Measurements from ENCODE around the gene OR52E5.

Gene OR52E5

DNA sequence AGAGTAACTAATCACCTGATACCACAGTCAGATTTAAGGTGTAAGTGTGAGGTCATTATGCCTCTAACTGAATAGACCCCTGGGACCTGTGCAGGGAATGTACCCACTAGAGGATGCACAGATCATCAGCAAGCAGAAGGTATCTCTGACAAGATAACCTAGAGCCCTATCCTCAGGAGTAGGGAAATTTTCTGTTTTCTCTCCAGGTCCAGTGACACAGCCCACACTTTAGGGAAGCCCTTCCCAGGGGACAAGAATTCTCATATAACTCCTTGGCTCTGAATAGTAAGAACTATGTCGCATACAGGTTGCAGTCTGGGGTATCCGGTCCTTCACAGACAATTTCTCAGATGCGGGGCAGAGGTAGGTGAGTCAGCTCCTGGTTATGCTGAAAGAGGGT lies at the start of gene OR52E5:
Gene OR52E5 (plus strand): TSS at position 301 of the 400 bp plus-strand sequence. CDS start 7,569 bp downstream, outside the sequence.
- TF ChIP-seq, protein P1, sequence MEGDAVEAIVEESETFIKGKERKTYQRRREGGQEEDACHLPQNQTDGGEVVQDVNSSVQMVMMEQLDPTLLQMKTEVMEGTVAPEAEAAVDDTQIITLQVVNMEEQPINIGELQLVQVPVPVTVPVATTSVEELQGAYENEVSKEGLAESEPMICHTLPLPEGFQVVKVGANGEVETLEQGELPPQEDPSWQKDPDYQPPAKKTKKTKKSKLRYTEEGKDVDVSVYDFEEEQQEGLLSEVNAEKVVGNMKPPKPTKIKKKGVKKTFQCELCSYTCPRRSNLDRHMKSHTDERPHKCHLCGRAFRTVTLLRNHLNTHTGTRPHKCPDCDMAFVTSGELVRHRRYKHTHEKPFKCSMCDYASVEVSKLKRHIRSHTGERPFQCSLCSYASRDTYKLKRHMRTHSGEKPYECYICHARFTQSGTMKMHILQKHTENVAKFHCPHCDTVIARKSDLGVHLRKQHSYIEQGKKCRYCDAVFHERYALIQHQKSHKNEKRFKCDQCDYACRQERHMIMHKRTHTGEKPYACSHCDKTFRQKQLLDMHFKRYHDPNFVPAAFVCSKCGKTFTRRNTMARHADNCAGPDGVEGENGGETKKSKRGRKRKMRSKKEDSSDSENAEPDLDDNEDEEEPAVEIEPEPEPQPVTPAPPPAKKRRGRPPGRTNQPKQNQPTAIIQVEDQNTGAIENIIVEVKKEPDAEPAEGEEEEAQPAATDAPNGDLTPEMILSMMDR (IDR thresholded peaks at IDR 0.05; ENCODE audit: low read depth, low read length), result no peak
- no peak for DNase-seq (ENCODE audit: extremely low read depth, low read depth)

DNA sequence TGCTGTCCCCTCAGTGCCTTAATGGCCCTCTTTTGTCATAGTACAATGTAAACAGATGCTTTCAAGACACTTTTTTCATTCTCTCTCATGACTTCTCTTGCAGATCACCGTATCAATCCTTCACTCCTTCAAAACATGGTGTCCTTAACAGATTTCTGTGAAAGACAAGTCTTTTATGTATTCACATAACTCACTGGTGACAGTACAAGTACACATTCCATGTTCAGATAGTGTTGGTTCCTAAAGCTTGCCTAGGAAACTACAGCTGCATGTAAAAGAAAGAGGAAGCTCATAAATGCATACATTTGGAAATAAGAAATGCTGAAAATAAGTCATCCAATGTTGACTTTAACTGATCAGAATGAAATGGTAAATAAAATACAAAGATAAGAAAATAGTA lies 46.3 kb upstream of the OR52E5 start:
- DNase-seq (ENCODE audit: extremely low read depth, low read depth), result no peak
- TF ChIP-seq, protein P1 (IDR thresholded peaks at IDR 0.05; ENCODE audit: low read depth, low read length), result no peak

DNA sequence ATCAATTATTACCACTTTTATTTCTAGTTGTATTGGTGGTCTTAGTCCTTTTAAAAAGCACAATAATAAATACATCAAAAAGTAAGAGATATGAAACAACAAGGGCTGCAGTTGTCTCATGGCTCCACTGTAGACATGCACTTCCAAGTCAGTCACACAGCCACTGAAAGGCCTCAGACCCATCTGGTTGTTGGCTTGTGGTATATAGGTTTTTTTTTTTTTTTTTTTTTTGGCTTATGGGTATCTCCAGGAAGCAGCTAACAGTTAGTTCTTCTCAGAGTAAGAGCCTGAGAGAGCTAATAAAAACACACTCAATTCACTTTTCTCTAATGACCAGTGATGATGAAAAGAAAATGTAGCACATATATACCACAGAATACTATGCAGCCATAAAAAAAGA lies 45.3 kb upstream of the OR52E5 start:
- DNase-seq (ENCODE audit: extremely low read depth, low read depth), result no peak
- TF ChIP-seq, protein P1 (IDR thresholded peaks at IDR 0.05; ENCODE audit: low read depth, low read length), result no peak

DNA sequence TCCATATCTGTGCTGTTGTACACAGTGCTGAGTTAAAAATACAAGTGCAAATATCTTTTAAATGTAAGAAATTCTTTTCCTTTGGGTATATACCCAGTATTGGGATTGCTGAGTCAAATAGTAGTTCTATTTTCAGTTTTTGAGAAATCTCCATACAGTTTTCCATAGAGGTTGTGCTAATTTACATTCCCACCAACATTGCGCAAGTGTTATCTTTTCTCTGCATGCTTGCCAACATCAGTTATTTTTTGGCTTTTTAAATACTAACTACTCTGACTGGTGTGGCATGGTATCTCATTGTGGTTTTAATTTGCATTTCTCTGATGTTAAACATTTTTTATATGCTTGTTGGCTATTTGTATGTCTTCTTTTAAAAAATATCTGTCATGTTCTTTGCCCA lies 42.0 kb upstream of the OR52E5 start:
- DNase-seq (ENCODE audit: extremely low read depth, low read depth), result no peak
- TF ChIP-seq, protein P1 (IDR thresholded peaks at IDR 0.05; ENCODE audit: low read depth, low read length), result no peak

DNA sequence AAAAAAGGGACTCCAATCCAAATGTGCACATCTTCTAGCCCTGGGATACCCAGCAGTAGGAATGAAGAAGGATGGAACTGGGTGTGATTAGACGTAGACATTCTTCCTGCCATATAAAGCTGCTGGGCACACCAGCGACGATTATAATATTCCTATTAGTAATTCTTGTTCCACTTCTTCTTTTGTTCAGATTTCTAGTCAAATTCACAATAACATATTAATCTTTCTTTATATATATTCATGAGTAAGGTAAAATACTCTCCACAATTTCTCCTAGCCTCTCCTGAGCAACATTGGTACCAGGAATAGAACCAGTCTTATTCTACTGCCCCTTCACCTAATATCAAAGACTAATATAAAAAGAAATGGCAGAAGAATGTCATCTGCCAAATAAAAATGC lies 35.4 kb upstream of the OR52E5 start, which contains the start of gene OR52E8:
Gene OR52E8 (minus strand): TSS at position 101 of the 400 bp plus-strand sequence. CDS start 0 bp downstream, at position 101.
- TF ChIP-seq, protein P1 (IDR thresholded peaks at IDR 0.05; ENCODE audit: low read depth, low read length), result no peak
- no peak for DNase-seq (ENCODE audit: extremely low read depth, low read depth)

DNA sequence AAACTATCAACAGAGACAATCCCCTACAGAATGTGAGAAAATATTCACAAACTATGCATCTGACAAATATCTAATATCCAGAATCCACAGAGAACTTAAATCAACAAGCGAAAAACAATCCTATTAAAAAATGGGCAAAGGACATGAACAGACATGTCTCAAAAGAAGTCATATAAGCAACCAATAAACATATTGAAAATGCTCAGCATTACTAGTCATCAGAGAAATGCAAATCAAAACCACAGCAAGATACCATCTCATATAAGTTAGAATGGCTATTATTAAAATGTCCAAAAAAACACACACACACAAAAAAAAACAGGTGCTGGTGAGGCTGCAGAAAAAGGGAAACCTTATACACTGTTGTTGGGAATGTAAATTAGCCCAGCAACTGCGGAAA lies 27.2 kb upstream of the OR52E5 start:
- DNase-seq (ENCODE audit: extremely low read depth, low read depth), result no peak
- TF ChIP-seq, protein P1 (IDR thresholded peaks at IDR 0.05; ENCODE audit: low read depth, low read length), result no peak

DNA sequence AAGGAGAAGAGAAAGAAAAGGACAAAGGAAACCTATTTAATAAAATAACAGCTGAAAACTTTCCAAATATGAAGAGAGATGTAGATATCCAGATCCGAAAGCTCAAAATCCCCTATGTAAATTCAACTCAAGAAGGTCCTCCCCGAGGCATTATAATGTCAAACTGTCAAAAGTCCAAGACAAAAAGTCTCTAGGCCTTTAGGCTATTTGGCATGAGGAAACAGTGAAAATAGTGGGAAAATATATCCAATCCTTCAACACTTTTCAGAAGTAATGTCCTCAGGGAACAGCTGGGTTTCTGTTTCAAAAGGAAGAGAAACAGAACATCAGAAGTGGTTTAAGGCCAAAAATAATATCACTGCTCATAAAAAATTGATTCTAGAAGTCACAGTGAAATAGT lies 14.4 kb upstream of the OR52E5 start:
- DNase-seq (ENCODE audit: extremely low read depth, low read depth), result no peak
- TF ChIP-seq, protein P1 (IDR thresholded peaks at IDR 0.05; ENCODE audit: low read depth, low read length), result no peak

Data from AG09319 (cell line).